ENCODE data around the gene GOLGA2.
"Not testable (repeated sequence)": the region's sequence is repeated elsewhere in the genome, so short reads cannot be mapped to it uniquely, and the experiment has no call there.

GOLGA2 gene

GRCh38 chr9:128280084-128280622 lies 4.3 kb upstream of the GOLGA2 start:
- peak overlapping the region; percentile 59 to 83 (median 83) for H3K4me3 Mint-ChIP-seq
- H3K27ac Mint-ChIP-seq: peak overlapping the region; percentile 80 to 95 (median 88)
- peaks cover 31% of the 10 kb centered on the region for H3K4me1 Mint-ChIP-seq
- peaks cover 6% of the 10 kb centered on the region for H3K36me3 Mint-ChIP-seq (ENCODE audit: low read depth)
- TF ChIP-seq CTCF (IDR thresholded peaks at IDR 0.05; ENCODE audit: unreplicated experiment in 3 of 3): no peak
- H3K9me3 Mint-ChIP-seq: no peaks in the 10 kb centered on the region
- H3K27me3 Mint-ChIP-seq (ENCODE audit: low read depth): peaks cover 4% of the 10 kb centered on the region

- H3K4me3 Mint-ChIP-seq: peak overlapping the region; percentile 59 to 83 (median 83)
- H3K27me3 Mint-ChIP-seq (ENCODE audit: low read depth); H3K36me3 Mint-ChIP-seq (ENCODE audit: low read depth); H3K9me3 Mint-ChIP-seq: not testable (repeated sequence)
- H3K4me1 Mint-ChIP-seq: peaks cover 37% of the 10 kb centered on the region
- peak overlapping the region; percentile 80 to 95 (median 88) for H3K27ac Mint-ChIP-seq
Observed at GRCh38 chr9:128279088-128280073, 3.6 kb upstream of the GOLGA2 start.

- Mint-ChIP-seq H3K27me3 (ENCODE audit: low read depth) (peaks cover 4% of the 10 kb centered on the region), H3K4me3 (peak overlapping the region; percentile 96 to 98 (median 98)), H3K27ac (peak overlapping the region; percentile 92 to 97 (median 96)), H3K4me1 (peaks cover 44% of the 10 kb centered on the region), H3K9me3 (no peaks in the 10 kb centered on the region), H3K36me3 (ENCODE audit: low read depth) (peaks cover 16% of the 10 kb centered on the region)
- no peak for TF ChIP-seq CTCF (IDR thresholded peaks at IDR 0.05; ENCODE audit: unreplicated experiment in 3 of 3)
Observed at GRCh38 chr9:128276574-128277270, 915 bp upstream of the GOLGA2 start.

- peaks cover 40% of the 10 kb centered on the region for H3K4me1 Mint-ChIP-seq
Observed at GRCh38 chr9:128276008-128276573, 284 bp upstream of the GOLGA2 start, which contains the start of gene SWI5. SWI5 (plus strand) TSS chr9:128276276.

GRCh38 chr9:128274245-128274644 lies 1.6 kb downstream of the GOLGA2 start:
- Mint-ChIP-seq H3K27me3 (ENCODE audit: low read depth) (no peaks in the 10 kb centered on the region), H3K4me1 (peaks cover 28% of the 10 kb centered on the region), H3K27ac (peak overlapping the region in 1 of 3 experiments; percentile 57), H3K4me3 (peak overlapping the region; percentile 96 to 98 (median 98)), H3K36me3 (ENCODE audit: low read depth) (peaks cover 24% of the 10 kb centered on the region), H3K9me3 (no peaks in the 10 kb centered on the region)
- no peak for TF ChIP-seq CTCF (IDR thresholded peaks at IDR 0.05; ENCODE audit: unreplicated experiment in 3 of 3)

More at GRCh38 chr9:128276008-128276573, 284 bp upstream of the GOLGA2 start, which contains the start of gene SWI5:
- H3K36me3 Mint-ChIP-seq (ENCODE audit: low read depth): peaks cover 17% of the 10 kb centered on the region
- H3K27me3 Mint-ChIP-seq (ENCODE audit: low read depth): peaks cover 4% of the 10 kb centered on the region
- H3K9me3 Mint-ChIP-seq: no peaks in the 10 kb centered on the region
- peak within 1 kb of the TSS; percentile 92 to 97 (median 96) for H3K27ac Mint-ChIP-seq
- peak within 1 kb of the TSS; percentile 96 to 98 (median 98) for H3K4me3 Mint-ChIP-seq
- TF ChIP-seq CTCF (IDR thresholded peaks at IDR 0.05; ENCODE audit: unreplicated experiment in 3 of 3): no peak
